Muscle of back (tissue), 11 donors: ENCODE measurements around the gene CCSER1. TPM values are rescaled to one million over a fixed set of nuclear protein-coding genes. Genes with fewer than 3 reads are reported as not detected.

Experiments
- DNase-seq, 3 donors: peaks; one replicate each; pipeline versions ENCODE4 v3.0.0 to v3.0.0-alpha.2; 2013
- polyA plus RNA-seq, 10 donors: library from polyadenylated mRNA; unstranded; fragments of 120-200 nt; gene quantifications; one replicate each; pipeline ENCODE4 v1.2.1, GENCODE V29; 2013; ENCODE audit not compliant: insufficient read length in 10 of 10

CCSER1 gene
- polyA plus RNA-seq, 10 donors = 0.20 to 0.86 (median 0.41) TPM

DNA sequence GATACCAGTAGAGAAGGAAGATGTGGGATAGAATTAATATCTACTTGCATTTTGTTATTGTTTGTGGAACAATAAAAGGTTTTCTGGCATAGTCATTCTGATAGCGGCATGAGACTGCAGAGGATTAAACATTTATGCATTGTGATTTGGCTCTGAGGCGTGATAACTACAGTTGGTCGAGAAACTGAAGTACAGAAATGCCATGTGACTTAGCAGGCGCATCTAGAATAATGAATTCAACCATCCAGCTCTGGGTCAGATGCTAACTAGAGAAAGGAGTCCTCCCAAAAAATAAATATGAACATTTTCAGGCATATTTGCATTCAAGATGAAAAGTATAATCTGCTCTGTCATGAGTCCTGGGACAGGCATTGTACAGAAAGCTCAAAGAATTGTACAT is 62.8 kb downstream of the CCSER1 start:
- DNase-seq = no peak

DNA sequence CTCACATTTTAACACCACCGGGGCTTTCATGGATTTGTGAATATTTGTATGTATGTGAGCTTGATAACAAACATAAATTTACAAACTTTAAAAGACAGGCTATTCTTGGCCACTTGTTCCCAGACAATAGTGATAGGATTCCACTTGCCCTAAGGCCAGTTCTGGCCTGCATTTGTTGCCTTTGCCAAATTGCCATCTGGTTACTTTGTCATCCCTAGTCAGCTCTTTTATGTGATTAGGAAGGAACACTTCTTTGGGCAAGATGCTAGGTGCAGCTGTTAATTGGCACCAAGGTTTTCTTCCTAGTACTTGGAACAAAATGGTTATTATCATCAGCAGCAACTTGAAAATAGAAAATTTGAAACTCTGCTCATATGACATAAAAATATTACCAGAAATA is 63.3 kb downstream of the CCSER1 start:
- no peak for DNase-seq

DNA sequence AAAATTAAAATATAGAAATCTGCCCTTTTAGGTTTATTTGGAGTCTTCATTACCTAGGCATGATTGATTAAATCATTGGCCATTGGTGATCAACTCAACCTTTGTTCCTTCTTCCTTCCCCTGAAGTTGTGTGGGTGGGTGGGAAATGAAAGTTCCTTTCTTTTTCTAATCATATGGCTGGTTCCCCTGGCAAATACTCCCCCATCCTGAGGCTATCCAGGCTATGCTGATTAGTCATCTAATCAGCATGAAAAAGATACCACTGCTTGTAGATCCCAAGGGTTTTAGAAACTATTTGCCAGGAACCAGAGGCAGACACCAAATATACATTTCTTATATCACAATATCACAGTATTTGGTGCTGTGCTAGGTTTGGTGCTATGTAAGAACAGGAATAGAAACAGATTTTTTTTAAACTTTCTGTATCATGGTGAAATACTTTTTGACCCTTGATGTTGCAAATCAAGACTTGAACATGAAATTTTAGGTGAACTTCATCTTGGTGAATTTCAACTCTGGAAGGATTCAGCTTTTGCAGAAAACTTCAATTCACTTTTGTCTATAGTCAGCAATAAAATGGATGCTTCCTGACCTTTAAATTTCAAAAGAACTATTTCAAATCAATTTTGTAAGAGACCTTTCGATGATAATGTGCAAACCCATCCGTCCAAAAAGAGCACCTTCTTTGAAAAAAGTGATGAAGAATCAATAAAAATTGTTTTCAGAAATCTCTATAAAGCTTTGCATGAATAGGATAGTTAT is 71.1 kb downstream of the CCSER1 start:
- no peak for DNase-seq

- DNase-seq = no peak
Measured at GRCh38 chr4:90207887-90208454, 80.8 kb downstream of the CCSER1 start.

- DNase-seq = peak in 1 of 3 donors; percentile 4
Measured at GRCh38 chr4:90209922-90210321, 82.7 kb downstream of the CCSER1 start.

DNA sequence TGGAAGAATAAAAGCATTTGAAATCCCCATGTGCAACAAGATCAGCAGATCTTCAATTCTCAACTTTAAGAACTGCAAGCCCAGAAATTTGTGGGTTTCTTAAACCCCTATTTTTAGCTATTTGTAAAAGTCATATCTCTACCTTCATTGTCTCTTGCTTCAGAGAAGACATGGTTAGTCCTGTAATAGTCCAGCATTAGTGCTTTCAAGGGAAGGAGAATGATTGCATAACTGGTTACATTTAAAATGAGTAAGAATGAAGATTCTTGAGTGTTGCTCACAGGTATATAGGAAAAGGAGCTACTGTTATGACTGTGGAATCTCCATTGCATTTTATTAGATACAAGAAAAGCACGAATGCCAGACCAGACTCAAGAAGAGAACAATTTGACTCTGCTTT is 84.0 kb downstream of the CCSER1 start:
- no peak for DNase-seq

DNA sequence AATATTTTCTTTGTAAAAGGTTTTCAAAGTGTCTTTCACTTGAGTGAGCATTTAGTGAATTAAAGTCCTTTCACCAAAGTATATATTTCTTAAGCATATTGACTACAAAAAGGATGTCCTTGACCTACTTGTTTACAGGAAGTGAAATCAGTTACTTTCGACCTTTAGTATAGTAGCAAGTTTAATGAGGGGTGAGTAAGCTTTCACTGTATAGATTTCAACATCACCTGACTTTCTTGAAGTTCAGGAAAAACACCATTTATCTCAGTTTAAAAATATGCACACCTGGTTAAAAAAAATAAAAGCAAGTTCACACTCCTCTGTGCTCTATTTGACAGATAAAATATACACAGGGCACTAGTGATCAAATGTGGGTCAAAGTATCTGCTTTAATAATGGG is 88.1 kb downstream of the CCSER1 start:
- no peak for DNase-seq

GRCh38 chr4:90219822-90220221 is 92.6 kb downstream of the CCSER1 start:
- DNase-seq = no peak

DNA sequence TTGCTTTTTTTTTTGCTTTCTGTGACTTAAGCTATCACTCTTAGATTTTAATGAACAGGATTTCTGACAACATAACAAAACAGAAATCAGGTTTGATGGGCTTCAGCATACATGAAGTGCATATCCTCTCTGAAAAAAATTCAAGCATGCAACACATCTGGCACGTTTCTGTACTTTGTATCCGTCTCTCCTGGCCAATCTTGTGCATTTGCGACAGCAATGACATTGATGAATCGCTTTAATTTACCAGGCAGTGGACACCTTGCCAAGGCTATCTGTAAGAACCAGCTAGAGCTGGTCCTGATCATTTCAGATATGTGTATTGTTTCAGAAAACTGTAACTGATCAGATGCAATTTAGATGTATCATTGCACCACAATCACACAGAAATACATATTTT is 93.3 kb downstream of the CCSER1 start:
- no peak for DNase-seq

- DNase-seq = no peak
Measured at GRCh38 chr4:90226734-90227133, 99.5 kb downstream of the CCSER1 start.

GRCh38 chr4:90227177-90227576 is 100.0 kb downstream of the CCSER1 start:
- DNase-seq = no peak

DNA sequence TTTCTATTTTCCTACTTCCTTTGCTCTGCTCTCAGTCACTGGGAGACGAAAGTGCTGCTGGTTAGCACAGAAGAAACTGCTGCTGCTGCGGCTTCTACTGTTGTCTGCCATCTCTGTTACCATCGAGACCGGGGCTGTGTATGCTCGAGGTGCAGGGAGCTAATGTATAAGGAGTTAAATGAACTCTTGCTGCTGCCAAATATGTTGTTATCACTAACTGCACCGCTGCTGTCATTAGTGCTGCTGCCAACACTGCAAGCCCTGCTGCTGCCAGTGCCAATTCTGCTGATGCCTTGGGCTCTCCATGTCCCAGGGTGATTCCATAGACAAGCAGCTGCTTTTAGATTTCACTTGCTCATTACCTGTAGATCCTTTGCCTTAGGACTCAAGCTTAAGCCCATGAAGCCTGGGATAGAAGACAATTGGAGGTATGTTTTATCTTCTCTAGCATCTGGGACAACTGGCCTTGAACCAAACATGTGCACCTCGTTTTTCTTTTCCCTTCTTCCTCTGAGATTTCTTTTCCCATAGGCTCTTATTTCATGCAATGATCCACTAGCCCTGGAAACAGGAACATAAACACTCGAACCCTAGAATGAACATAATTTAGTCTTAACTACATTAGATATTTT is 107.8 kb downstream of the CCSER1 start:
- peak in 1 of 3 donors; percentile 0 for DNase-seq

GRCh38 chr4:90237751-90238530 is 110.7 kb downstream of the CCSER1 start:
- no peak for DNase-seq

- DNase-seq = no peak
Measured at GRCh38 chr4:90240333-90240732, 113.1 kb downstream of the CCSER1 start.

DNA sequence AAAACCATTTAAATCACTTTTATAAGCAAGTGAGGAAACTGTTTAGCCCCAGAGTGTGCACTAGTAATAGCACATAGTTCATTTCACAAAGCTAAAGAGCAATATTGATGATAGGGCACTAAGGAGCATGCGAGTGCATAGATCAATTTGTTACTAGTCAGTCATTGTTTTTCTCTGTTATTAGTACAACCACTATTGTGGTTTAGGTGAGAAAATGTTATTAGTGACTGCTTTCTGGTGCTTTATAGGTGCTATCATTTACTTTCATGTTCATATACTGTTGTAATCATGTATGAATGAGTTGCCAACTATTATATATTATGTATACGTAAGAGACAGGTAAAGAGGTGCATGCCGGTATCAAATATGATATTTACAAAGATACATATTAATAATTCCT is 113.8 kb downstream of the CCSER1 start:
- DNase-seq = no peak

- no peak for DNase-seq
Measured at GRCh38 chr4:90245837-90246236, 118.6 kb downstream of the CCSER1 start.

DNA sequence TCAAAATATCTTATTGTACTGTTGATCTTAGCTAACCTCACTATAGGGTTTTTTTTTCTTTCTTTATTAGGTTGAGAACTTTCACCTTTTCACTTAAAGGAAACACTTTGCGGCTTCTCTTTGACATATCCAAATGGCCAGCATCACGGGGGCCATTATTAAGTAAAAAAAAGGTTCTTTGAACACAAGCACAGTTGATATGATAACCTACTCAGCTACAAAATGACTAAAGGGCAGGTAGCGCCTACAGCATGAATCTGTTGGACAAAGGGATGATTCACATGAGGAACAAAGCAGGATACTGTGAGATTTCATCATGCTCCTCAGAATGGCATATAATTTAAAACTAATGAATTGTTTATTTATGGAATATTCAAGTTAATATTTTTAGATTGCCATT is 119.6 kb downstream of the CCSER1 start:
- no peak for DNase-seq

DNA sequence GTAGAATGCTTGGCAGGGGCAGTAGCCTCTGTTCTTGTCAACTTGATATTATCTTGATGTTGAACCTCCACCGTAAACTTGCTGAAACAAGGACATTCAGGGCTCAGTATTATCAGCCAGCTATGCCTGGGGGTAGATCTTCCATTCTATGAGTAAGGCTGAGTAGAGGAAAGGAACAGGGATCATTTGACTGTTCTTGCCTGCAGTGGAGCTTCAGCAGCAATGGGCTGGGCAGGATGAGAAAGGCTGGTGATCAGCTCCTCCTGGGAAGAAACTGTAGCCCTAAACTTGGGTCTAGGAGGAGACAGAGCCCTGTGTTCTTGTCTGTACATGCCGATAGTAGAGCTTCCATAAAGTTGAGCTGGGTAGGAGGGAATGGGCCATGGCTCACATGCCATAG is 127.2 kb downstream of the CCSER1 start:
- DNase-seq = no peak

DNA sequence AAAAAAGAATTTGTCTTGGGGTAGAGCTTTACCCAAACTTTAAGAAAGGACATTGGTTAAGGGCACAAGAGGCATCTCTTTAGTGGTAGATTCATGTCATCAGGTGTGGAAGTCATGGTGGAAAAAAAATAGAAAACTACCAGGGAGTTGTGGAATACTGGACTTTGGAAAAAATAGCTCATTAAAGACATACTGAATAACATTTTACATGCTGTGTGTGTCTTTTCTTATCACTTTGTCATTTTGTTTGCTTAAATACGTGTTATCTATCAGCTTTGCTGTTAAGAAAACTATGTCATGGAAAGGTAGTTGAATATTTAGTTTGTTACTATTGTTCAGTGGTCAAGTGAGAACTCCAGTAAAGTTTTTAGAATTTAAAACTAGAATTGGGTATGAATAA is 147.0 kb downstream of the CCSER1 start:
- no peak for DNase-seq

DNA sequence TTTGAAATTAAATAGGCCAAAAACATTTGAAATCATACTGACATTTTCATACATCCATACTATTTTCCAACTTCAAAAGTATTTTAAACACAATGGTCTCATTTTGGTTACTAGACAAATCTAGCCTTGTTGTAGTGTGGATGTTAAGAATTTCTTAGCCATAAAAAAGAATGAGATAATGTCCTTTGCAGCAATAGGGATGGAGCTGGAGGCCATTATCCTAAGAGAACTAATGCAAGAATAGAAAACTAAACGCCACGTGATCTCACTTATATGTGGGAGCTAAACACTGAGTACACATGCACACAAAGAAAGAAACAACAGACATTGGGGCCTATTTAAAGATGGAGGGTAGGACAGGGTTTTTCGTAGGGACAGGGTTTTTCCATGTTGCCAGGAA is 153.8 kb downstream of the CCSER1 start:
- no peak for DNase-seq

- DNase-seq = no peak
Measured at GRCh38 chr4:90281541-90282355, 154.6 kb downstream of the CCSER1 start.

DNA sequence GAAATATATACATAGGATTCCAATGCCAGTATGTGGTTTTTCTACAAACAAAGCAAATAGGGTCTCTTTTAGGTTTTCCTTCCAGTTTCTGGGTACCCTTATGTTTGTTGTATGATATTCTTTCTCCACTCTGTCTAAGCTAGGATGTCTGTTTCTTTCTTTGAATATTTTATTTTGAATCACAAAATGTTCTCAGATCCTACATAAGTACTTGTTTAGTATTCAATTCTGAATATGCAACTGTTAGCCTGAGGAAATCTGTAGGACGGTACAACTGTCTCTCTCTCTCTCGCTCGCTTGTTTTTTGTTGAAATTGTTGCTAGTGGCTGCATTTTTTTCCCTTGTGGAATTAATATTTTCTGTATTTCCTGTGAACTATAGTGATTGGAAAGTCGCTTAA is 163.2 kb downstream of the CCSER1 start:
- DNase-seq = no peak
